Measurements from ENCODE around the gene FOXC2. TPM values are rescaled to one million over a fixed set of nuclear protein-coding genes. Genes with fewer than 3 reads are reported as not detected.

Gene FOXC2
- total RNA-seq, 1 experiment from 2014 or later: 14.9 TPM

GRCh38 chr16:86565181-86565631 is 1.4 kb upstream of the FOXC2 start:
- Histone ChIP-seq H3K4me3 (ENCODE audit: low read depth in 2 of 2, low read length in 2 of 2) (no peak overlapping the region), H3K9me3 (ENCODE audit: control insufficient read depth, insufficient read depth, low read depth, low read length) (no peaks in the 10 kb centered on the region), H3K4me1 (ENCODE audit: control insufficient read depth, insufficient read depth, low read length) (peaks cover 17% of the 10 kb centered on the region), H3K27me3 (ENCODE audit: control insufficient read depth, insufficient read depth, low read length) (no peaks in the 10 kb centered on the region), H3K27ac (ENCODE audit: low read length) (peak overlapping the region; percentile 89), H3K36me3 (ENCODE audit: control insufficient read depth, insufficient read depth, low read length) (no peaks in the 10 kb centered on the region)
- in situ Hi-C loops (cut with HindIII; ENCODE audit: low pct_unique_long_range_greater_than_20kb, low sequenced_read_pairs): no loop called here
- POLR2A ChIA-PET: interaction anchor here (0.6 to 0.7 kb wide), 3 partner anchors 56 to 488 kb away, joined by 3 to 4 read pairs (median 4); no protein-coding TSS in a partner anchor
- TF ChIP-seq SIN3A (IDR thresholded peaks at IDR 0.05; ENCODE audit: borderline replicate concordance, insufficient read depth, low read depth, low read length): no peak
- TF ChIP-seq REST (IDR thresholded peaks at IDR 0.05; ENCODE audit: insufficient read depth in 1 of 2, low read depth in 2 of 2, low read length in 1 of 2): no peak
- no peak for TF ChIP-seq CTCF (IDR thresholded peaks at IDR 0.05)
- TF ChIP-seq POLR2AphosphoS5 (IDR thresholded peaks at IDR 0.05; ENCODE audit: low read depth, low read length): no peak
- no peak for TF ChIP-seq TCF7L2 (IDR thresholded peaks at IDR 0.05; ENCODE audit: low read depth, low read length)
- intact Hi-C loops (cut with micrococcal nuclease; ENCODE audit: unreplicated experiment): no loop called here
- no TSS peak for BruUV-seq (replicated peaks)
- DNase-seq (ENCODE audit: low read depth, low spot score): no peak
- CTCF ChIA-PET: interaction anchor here (0.6 to 1.5 kb wide), 6 partner anchors 11 to 497 kb away, joined by 3 to 11 read pairs (median 4); no protein-coding TSS in a partner anchor
- ATAC-seq: no peak

GRCh38 chr16:86565644-86566511 is 751 bp upstream of the FOXC2 start:
- DNase-seq (ENCODE audit: low read depth, low spot score) (no peak), ATAC-seq (no peak)
- intact Hi-C loops (cut with micrococcal nuclease; ENCODE audit: unreplicated experiment): no loop called here
- in situ Hi-C loops (cut with HindIII; ENCODE audit: low pct_unique_long_range_greater_than_20kb, low sequenced_read_pairs): no loop called here
- H3K4me1 ChIP-seq (ENCODE audit: control insufficient read depth, insufficient read depth, low read length): peaks cover 17% of the 10 kb centered on the region
- no peak for TF ChIP-seq CTCF (IDR thresholded peaks at IDR 0.05)
- no peak for TF ChIP-seq SIN3A (IDR thresholded peaks at IDR 0.05; ENCODE audit: borderline replicate concordance, insufficient read depth, low read depth, low read length)
- no peaks in the 10 kb centered on the region for H3K27me3 ChIP-seq (ENCODE audit: control insufficient read depth, insufficient read depth, low read length)
- no peaks in the 10 kb centered on the region for H3K36me3 ChIP-seq (ENCODE audit: control insufficient read depth, insufficient read depth, low read length)
- BruUV-seq (replicated peaks): TSS peak; percentile 79
- POLR2A ChIA-PET: no interaction called here
- no peaks in the 10 kb centered on the region for H3K9me3 ChIP-seq (ENCODE audit: control insufficient read depth, insufficient read depth, low read depth, low read length)
- peak overlapping the region; percentile 89 for H3K27ac ChIP-seq (ENCODE audit: low read length)
- CTCF ChIA-PET: no interaction called here
- H3K4me3 ChIP-seq (ENCODE audit: low read depth in 2 of 2, low read length in 2 of 2): peak overlapping the region; percentile 25 to 63

All from Panc1 (cell line).